ENCODE data around the gene COPS3. TPM values are rescaled to one million over a fixed set of nuclear protein-coding genes. Genes with fewer than 3 reads are reported as not detected.

Gene COPS3
- total and polyA plus RNA-seq, 8 donors: 11.1 to 291 (median 48.6) TPM

DNA sequence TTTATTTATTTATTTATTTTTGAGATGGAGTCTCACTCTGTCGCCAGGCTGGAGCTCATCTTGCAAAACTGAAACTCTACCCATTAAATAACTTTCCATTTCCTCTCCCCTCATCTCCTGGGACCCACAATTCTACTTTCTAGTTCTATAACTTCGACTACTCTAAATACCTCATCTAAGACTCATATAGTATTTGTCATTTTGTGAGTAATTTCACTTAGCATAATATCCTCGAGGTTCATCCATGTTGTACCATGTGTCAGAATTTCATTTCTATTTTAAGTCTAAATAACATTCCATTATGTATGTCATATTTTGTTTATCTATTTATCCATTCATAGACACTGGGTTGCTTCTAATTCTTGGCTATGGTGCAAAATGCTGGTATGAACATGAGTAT is 17.1 kb upstream of the COPS3 start:
- no peak overlapping the region for H3K27ac ChIP-seq
- TF ChIP-seq, protein P1, sequence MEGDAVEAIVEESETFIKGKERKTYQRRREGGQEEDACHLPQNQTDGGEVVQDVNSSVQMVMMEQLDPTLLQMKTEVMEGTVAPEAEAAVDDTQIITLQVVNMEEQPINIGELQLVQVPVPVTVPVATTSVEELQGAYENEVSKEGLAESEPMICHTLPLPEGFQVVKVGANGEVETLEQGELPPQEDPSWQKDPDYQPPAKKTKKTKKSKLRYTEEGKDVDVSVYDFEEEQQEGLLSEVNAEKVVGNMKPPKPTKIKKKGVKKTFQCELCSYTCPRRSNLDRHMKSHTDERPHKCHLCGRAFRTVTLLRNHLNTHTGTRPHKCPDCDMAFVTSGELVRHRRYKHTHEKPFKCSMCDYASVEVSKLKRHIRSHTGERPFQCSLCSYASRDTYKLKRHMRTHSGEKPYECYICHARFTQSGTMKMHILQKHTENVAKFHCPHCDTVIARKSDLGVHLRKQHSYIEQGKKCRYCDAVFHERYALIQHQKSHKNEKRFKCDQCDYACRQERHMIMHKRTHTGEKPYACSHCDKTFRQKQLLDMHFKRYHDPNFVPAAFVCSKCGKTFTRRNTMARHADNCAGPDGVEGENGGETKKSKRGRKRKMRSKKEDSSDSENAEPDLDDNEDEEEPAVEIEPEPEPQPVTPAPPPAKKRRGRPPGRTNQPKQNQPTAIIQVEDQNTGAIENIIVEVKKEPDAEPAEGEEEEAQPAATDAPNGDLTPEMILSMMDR (IDR thresholded peaks at IDR 0.05): no peak
- TF ChIP-seq POLR2A (IDR thresholded peaks at IDR 0.05) (no peak), EP300 (IDR thresholded peaks at IDR 0.05) (no peak), POLR2AphosphoS5 (IDR thresholded peaks at IDR 0.05) (no peak)
- no peaks in the 10 kb centered on the region for H3K27me3 ChIP-seq
- peaks cover 9 to 21% (median 12%) of the 10 kb centered on the region in 4 donors for H3K4me1 ChIP-seq
- H3K9me3 ChIP-seq: no peaks in the 10 kb centered on the region
- no peak for DNase-seq
- H3K4me3 ChIP-seq: no peak overlapping the region
- no peaks in the 10 kb centered on the region for H3K36me3 ChIP-seq
- intact Hi-C loops (cut with DNase I; ENCODE audit: low total_unique reads): no loop called here
- WGBS, 5 donors: 41 to 70% (median 67%) methylated on average over 3 of the region's 3 CpGs

DNA sequence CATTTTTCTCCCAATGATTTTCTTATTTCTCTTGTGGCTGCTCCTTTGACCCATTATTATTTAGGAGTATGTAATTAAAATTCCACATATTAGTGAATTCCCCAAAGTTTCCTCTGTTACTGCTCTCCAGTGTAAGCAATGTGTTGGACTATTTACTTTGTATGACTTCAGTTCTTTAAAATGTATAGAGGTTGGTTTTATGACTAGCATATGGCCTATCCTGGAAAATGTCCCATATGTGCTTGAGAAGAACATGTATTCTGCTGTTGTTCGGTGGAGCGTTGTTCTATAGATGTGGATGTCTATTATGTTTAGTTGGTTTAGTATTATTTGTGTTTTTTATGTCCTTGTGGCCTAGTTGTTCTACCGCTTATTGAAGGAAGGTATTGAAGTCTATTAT is 16.2 kb upstream of the COPS3 start:
- TF ChIP-seq POLR2A (IDR thresholded peaks at IDR 0.05): no peak
- TF ChIP-seq EP300 (IDR thresholded peaks at IDR 0.05): no peak
- TF ChIP-seq, protein P1 (IDR thresholded peaks at IDR 0.05): no peak
- no peak for TF ChIP-seq POLR2AphosphoS5 (IDR thresholded peaks at IDR 0.05)
- Histone ChIP-seq H3K27ac (no peak overlapping the region), H3K4me1 (peaks cover 9 to 14% (median 12%) of the 10 kb centered on the region in 4 donors), H3K36me3 (no peaks in the 10 kb centered on the region), H3K27me3 (no peaks in the 10 kb centered on the region), H3K9me3 (no peaks in the 10 kb centered on the region), H3K4me3 (no peak overlapping the region)
- 92 to 97% (median 94%) methylated on average over 3 of the region's 3 CpGs for WGBS, 5 donors
- intact Hi-C loops (cut with DNase I; ENCODE audit: low total_unique reads): no loop called here
- DNase-seq: peak in 1 of 2 donors; percentile 53

DNA sequence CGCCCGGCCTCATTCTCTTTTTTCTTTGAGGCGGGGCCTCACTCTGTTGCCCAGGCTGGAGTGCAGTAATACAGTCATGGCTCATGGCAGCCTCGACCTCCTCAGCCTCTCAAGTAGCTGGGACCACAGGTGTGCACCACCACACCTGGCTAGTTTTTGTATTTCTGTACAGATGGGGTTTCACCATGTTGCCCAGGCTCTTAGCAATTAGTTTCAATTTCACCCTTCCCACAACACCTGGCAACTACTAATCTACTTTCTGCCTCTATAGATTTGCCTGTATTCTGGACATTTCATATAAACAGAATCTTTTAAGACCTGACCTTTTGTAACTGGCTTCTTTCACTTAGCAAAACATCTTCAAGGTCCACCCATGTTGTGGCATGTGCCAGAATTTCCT is 14.1 kb upstream of the COPS3 start:
- H3K27ac ChIP-seq: no peak overlapping the region
- no peak overlapping the region for H3K4me3 ChIP-seq
- DNase-seq: no peak
- no peaks in the 10 kb centered on the region for H3K36me3 ChIP-seq
- TF ChIP-seq POLR2AphosphoS5 (IDR thresholded peaks at IDR 0.05) (no peak), EP300 (IDR thresholded peaks at IDR 0.05) (no peak), POLR2A (IDR thresholded peaks at IDR 0.05) (no peak)
- TF ChIP-seq, protein P1 (IDR thresholded peaks at IDR 0.05): no peak
- H3K4me1 ChIP-seq: peaks cover 0 to under 1% (median 0%) of the 10 kb centered on the region in 4 donors
- intact Hi-C loops (cut with DNase I; ENCODE audit: low total_unique reads): no loop called here
- H3K9me3 ChIP-seq: no peaks in the 10 kb centered on the region
- WGBS, 5 donors: 84 to 97% (median 92%) methylated on average over 4 of the region's 4 CpGs
- no peaks in the 10 kb centered on the region for H3K27me3 ChIP-seq

DNA sequence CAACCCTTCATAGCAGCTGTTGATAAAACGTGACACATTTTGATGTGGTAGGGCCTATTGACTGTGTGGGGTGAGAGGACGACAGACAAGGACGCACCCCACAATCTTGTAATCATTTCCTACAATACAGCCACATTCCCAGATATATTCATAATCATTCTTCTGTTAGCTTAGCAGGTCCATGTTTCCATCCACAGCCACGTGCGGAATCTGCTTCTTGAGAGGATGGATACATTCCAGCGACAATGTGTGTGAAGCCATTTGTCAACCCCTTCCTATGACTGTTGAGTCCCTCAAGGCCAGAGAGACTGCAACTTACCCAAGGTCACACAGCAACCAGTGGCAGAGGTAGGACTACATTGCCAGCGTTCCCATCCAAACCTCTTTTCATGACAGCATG is 8.7 kb upstream of the COPS3 start:
- intact Hi-C loops (cut with DNase I; ENCODE audit: low total_unique reads): no loop called here

More for the DNA sequence above, 8.7 kb upstream of the COPS3 start:
- no peaks in the 10 kb centered on the region for H3K36me3 ChIP-seq
- WGBS, 5 donors: 73 to 82% (median 79%) methylated on average over 7 of the region's 7 CpGs
- H3K27me3 ChIP-seq: no peaks in the 10 kb centered on the region
- H3K4me3 ChIP-seq: no peak overlapping the region
- no peak overlapping the region for H3K27ac ChIP-seq
- no peak for DNase-seq
- TF ChIP-seq POLR2AphosphoS5 (IDR thresholded peaks at IDR 0.05) (no peak), EP300 (IDR thresholded peaks at IDR 0.05) (no peak), POLR2A (IDR thresholded peaks at IDR 0.05) (no peak)
- TF ChIP-seq, protein P1 (IDR thresholded peaks at IDR 0.05): no peak
- H3K4me1 ChIP-seq: no peaks in the 10 kb centered on the region
- no peaks in the 10 kb centered on the region for H3K9me3 ChIP-seq
